SKM-1 treated with dmso at 0.1 percent for 144 hours (cell line): ENCODE data around the gene CDKN1C.

Experiments used
- DNase-seq: peaks from one replicate; lab custom pipeline; 2025; ENCODE audit not compliant: unreplicated experiment; lab: John Stamatoyannopoulos, UW

CDKN1C gene

GRCh38 chr11:2885678-2886081, at the start of gene CDKN1C:
Gene CDKN1C (minus strand): TSS chr11:2885775. CDS start chr11:2885456, 319 bp downstream.
- DNase-seq = peak; percentile 66

GRCh38 chr11:2934611-2935239, 49.1 kb upstream of the CDKN1C start:
- DNase-seq = no peak

- no peak for DNase-seq
Measured at GRCh38 chr11:2934021-2934550, 48.5 kb upstream of the CDKN1C start.

GRCh38 chr11:2933375-2934020, 47.9 kb upstream of the CDKN1C start:
- DNase-seq = peak; percentile 89

GRCh38 chr11:2932850-2933251, 47.3 kb upstream of the CDKN1C start:
- no peak for DNase-seq

GRCh38 chr11:2931771-2932738, 46.5 kb upstream of the CDKN1C start:
- DNase-seq = no peak

GRCh38 chr11:2931420-2931746, 45.8 kb upstream of the CDKN1C start:
- no peak for DNase-seq

GRCh38 chr11:2930704-2931419, 45.3 kb upstream of the CDKN1C start:
- DNase-seq = peak; percentile 14

GRCh38 chr11:2929950-2930703, 44.6 kb upstream of the CDKN1C start:
- DNase-seq = peak; percentile 17

- no peak for DNase-seq
Measured at GRCh38 chr11:2929531-2929949, 44.0 kb upstream of the CDKN1C start.

GRCh38 chr11:2928605-2929530, 43.3 kb upstream of the CDKN1C start, which contains the start of gene PHLDA2:
Gene PHLDA2 (minus strand): TSS chr11:2929420. CDS start chr11:2929364, 56 bp downstream.
- DNase-seq = peak; percentile 35

- no peak for DNase-seq
Measured at GRCh38 chr11:2927851-2928604, 42.5 kb upstream of the CDKN1C start.

GRCh38 chr11:2927121-2927800, 41.7 kb upstream of the CDKN1C start:
- DNase-seq = no peak

GRCh38 chr11:2926611-2927051, 41.1 kb upstream of the CDKN1C start:
- no peak for DNase-seq

- no peak for DNase-seq
Measured at GRCh38 chr11:2924821-2925675, 39.5 kb upstream of the CDKN1C start.

GRCh38 chr11:2924381-2924780, 38.8 kb upstream of the CDKN1C start:
- DNase-seq = no peak
